GM12878 (cell line): ENCODE measurements around the gene EPB41. TPM values are rescaled to one million over a fixed set of nuclear protein-coding genes. Genes with fewer than 3 reads are reported as not detected.

Experiments used
- ATAC-seq: fragments of 200-7000 bp; cut with Tn5 transposase; 3 replicates; pipeline ENCODE4 v1.9.1; 2020; ENCODE audit warnings: mild to moderate bottlenecking, moderate library complexity
- BruUV-seq: library from RNA; stranded (reverse); fragments of 400-500 nt; replicated peaks from 2 replicates; lab custom pipeline; 2021; lab: Mats Ljungman, UMichigan
- CTCF ChIA-PET: fragments of 300-600 bp; sonication (Branson Sonifier 250); formaldehyde crosslinking; extraction: SDS; loops from one replicate; lab custom pipeline; 2021; ENCODE audit warnings: inconsistent platforms; lab: Yijun Ruan, JAX
- POLR2A ChIA-PET: fragments of 350-600 bp; formaldehyde crosslinking; extraction: SDS; loops from one replicate; lab custom pipeline; 2021; ENCODE audit warnings: inconsistent platforms; lab: Charles Lee
- RAD21 ChIA-PET: fragments of 300-600 bp; sonication (Branson Sonifier 250); formaldehyde crosslinking; loops from one replicate; lab custom pipeline; 2023; ENCODE audit warnings: antibody characterized with exemption; ENCODE audit not compliant: unreplicated experiment; lab: Charles Lee
- SMC1A ChIA-PET: fragments of 300-600 bp; sonication (Branson Sonifier 250); formaldehyde crosslinking; loops from one replicate; lab custom pipeline; 2023; ENCODE audit not compliant: unreplicated experiment, uncharacterized antibody; lab: Charles Lee
- DNase-seq: peaks from one replicate; pipeline ENCODE4 v3.0.0-alpha.2; 2011; ENCODE audit warnings: low read depth, low spot score
- FAIRE-seq: peaks from 3 replicates; lab custom pipeline; 2011; peaks lifted over from hg19 to GRCh38; lab: Jason Lieb, UNC
- H2AFZ ChIP-seq: 2 replicates; pipeline ENCODE4 v1.6.0; 2011; ENCODE audit warnings: low read depth, low read length, control low read depth; ENCODE audit not compliant: control insufficient read depth
- H3K27ac ChIP-seq: 2 replicates; pipeline ENCODE4 v1.5.1; 2011; ENCODE audit warnings: control low read depth; ENCODE audit not compliant: control insufficient read depth, insufficient read depth
- H3K27me3 ChIP-seq, 2 experiments: replicated peaks in 1 of 2; 2 replicates each; pipeline versions ENCODE4 v1.6.0 to v1.6.1; 2011; ENCODE audit warnings: low read length in 1 of 2; ENCODE audit not compliant: control insufficient read depth in 2 of 2, insufficient read depth in 2 of 2
- H3K36me3 ChIP-seq, 2 experiments: 2 replicates each; pipeline ENCODE4 v1.5.1; 2011; ENCODE audit warnings: low read length in 1 of 2; ENCODE audit not compliant: control insufficient read depth in 2 of 2, insufficient read depth in 2 of 2
- H3K4me1 ChIP-seq: 2 replicates; pipeline ENCODE4 v1.6.1; 2011; ENCODE audit warnings: mild to moderate bottlenecking, low read length, moderate library complexity, mixed read lengths; ENCODE audit not compliant: control insufficient read depth, insufficient read depth
- H3K4me2 ChIP-seq: 2 replicates; pipeline ENCODE4 v1.6.0; 2011; ENCODE audit warnings: control low read depth; ENCODE audit not compliant: control insufficient read depth, insufficient read depth
- H3K4me3 ChIP-seq: fragments of 200-600 bp; sonication (generic); 2 replicates; pipeline ENCODE4 v1.5.1; 2016
- H3K79me2 ChIP-seq: 2 replicates; pipeline ENCODE4 v1.6.0; 2011; ENCODE audit warnings: low read length; ENCODE audit not compliant: control insufficient read depth, insufficient read depth
- H3K9ac ChIP-seq: 2 replicates; pipeline ENCODE4 v1.8.0; 2011; ENCODE audit warnings: low read length, control low read depth, mixed read lengths; ENCODE audit not compliant: control insufficient read depth, insufficient read depth
- H3K9me3 ChIP-seq: replicated peaks from 3 replicates; pipeline ENCODE4 v1.5.1; 2011; ENCODE audit warnings: mild to moderate bottlenecking, low read length; ENCODE audit not compliant: control insufficient read depth, insufficient read depth
- H4K20me1 ChIP-seq: 2 replicates; pipeline ENCODE4 v1.6.0; 2011; ENCODE audit not compliant: control insufficient read depth, insufficient read depth
- ASH2L ChIP-seq: fragments of 300-600, 200-600 bp; sonication (generic); IDR thresholded peaks from 2 replicates; pipeline ENCODE4 v1.6.1; 2017; ENCODE audit warnings: low read depth, mild to moderate bottlenecking, borderline replicate concordance
- BACH1 ChIP-seq: fragments of 450-650 bp; IDR thresholded peaks from 2 replicates; pipeline ENCODE4 v1.6.1; 2017; ENCODE audit warnings: mild to moderate bottlenecking, borderline replicate concordance
- CBX5 ChIP-seq: sonication (generic); IDR thresholded peaks from 2 replicates; pipeline ENCODE4 v1.6.1; 2016; ENCODE audit warnings: low read depth, moderate library complexity, mild to moderate bottlenecking, inconsistent platforms
- CEBPB ChIP-seq, 2 experiments: fragments of 150-350 bp in 1 of 2; IDR thresholded peaks; 2 replicates each; pipeline ENCODE4 v1.6.1; 2012 to 2014; ENCODE audit warnings: low read depth in 2 of 2, low read length in 2 of 2, borderline replicate concordance in 1 of 2, inconsistent platforms in 1 of 2
- ETV6 ChIP-seq, 2 experiments: fragments of 450-650 bp in 1 of 2; IDR thresholded peaks in 1 of 2; conservative IDR thresholded peaks in 1 of 2; 2 replicates each; pipeline ENCODE4 v1.6.1; 2014; ENCODE audit warnings: antibody characterized with exemption in 1 of 2, borderline replicate concordance in 1 of 2, low read depth in 1 of 2, mild to moderate bottlenecking in 1 of 2, moderate library complexity in 1 of 2
- IKZF2 ChIP-seq, 2 experiments: fragments of 450-650 bp; IDR thresholded peaks; 2 replicates each; pipeline ENCODE4 v1.6.1; 2017; ENCODE audit warnings: mild to moderate bottlenecking in 2 of 2, moderate library complexity in 2 of 2
- KLF5 ChIP-seq: fragments of 450-650 bp; IDR thresholded peaks from 2 replicates; pipeline ENCODE4 v1.6.1; 2014; ENCODE audit warnings: mild to moderate bottlenecking; ENCODE audit not compliant: partially characterized antibody
- MTA3 ChIP-seq: IDR thresholded peaks from 2 replicates; pipeline ENCODE4 v1.6.1; 2012; ENCODE audit warnings: low read length, inconsistent platforms, borderline replicate concordance
- MYB ChIP-seq: fragments of 150-350 bp; IDR thresholded peaks from 2 replicates; pipeline ENCODE4 v1.6.1; 2014; ENCODE audit warnings: mild to moderate bottlenecking, low read depth, low read length, borderline replicate concordance
- MYC ChIP-seq: IDR thresholded peaks from 2 replicates; pipeline ENCODE4 v1.6.1; 2011; ENCODE audit warnings: mild to moderate bottlenecking, low read length, moderate library complexity, inconsistent platforms; ENCODE audit not compliant: insufficient read depth, insufficient replicate concordance, insufficient read length, severe bottlenecking
- PBX3 ChIP-seq: IDR thresholded peaks from 2 replicates; pipeline ENCODE4 v1.6.1; 2011; ENCODE audit warnings: mild to moderate bottlenecking, low read depth, low read length, moderate library complexity; ENCODE audit not compliant: insufficient replicate concordance
- POLR2AphosphoS5 ChIP-seq: IDR thresholded peaks from 2 replicates; pipeline ENCODE4 v1.6.1; 2011; ENCODE audit warnings: mild to moderate bottlenecking, low read length, inconsistent platforms
- PRDM15 ChIP-seq: fragments of 450-650 bp; formaldehyde crosslinking; IDR thresholded peaks from 2 replicates; pipeline ENCODE4 v1.4.0; 2020; ENCODE audit warnings: mild to moderate bottlenecking, moderate library complexity
- TARDBP ChIP-seq: IDR thresholded peaks from 2 replicates; pipeline ENCODE4 v1.6.1; 2016; ENCODE audit warnings: borderline replicate concordance
- TCF3 ChIP-seq: IDR thresholded peaks from 2 replicates; pipeline ENCODE4 v1.6.1; 2012; ENCODE audit warnings: low read depth, mild to moderate bottlenecking, low read length, borderline replicate concordance; ENCODE audit not compliant: insufficient read depth
- ZBED1 ChIP-seq: IDR thresholded peaks from 2 replicates; pipeline ENCODE4 v1.6.1; 2016; ENCODE audit warnings: borderline replicate concordance
- ZNF217 ChIP-seq: fragments of 450-650 bp; IDR thresholded peaks from 2 replicates; pipeline ENCODE4 v1.6.1; 2017; ENCODE audit warnings: antibody characterized with exemption, mild to moderate bottlenecking
- ZSCAN29 ChIP-seq: fragments of 450-650 bp; IDR thresholded peaks from 2 replicates; pipeline ENCODE4 v1.6.1; 2017; ENCODE audit warnings: mild to moderate bottlenecking, moderate library complexity
- WGBS: methylation state at CpG from one replicate; pipeline ENCODE4 v1.1.6; 2016; ENCODE audit warnings: low lambda C conversion rate; ENCODE audit not compliant: insufficient replicate concordance, insufficient coverage; ENCODE audit errors: missing lambda C conversion rate; 5-methylcytosine and 5-hydroxymethylcytosine counted together
- in situ Hi-C: fragments of 300-500 bp; cut with MboI; formaldehyde crosslinking; loops from 9 replicates; pipeline ENCODE4 v1.14.3; 2018; ENCODE audit warnings: mixed read lengths
- intact Hi-C: fragments of 100-400 bp; cut with micrococcal nuclease; formaldehyde crosslinking; loops from one replicate; pipeline ENCODE4 v1.14.2; 2022; ENCODE audit not compliant: unreplicated experiment
- polyA plus RNA-seq, 11 experiments: library from polyadenylated mRNA; depleted of rRNA in 4 of 11; unstranded in 6 of 11; stranded (reverse) in 5 of 11; fragments of >200 nt; fragmentation: Nextera tagmentation in 4 of 11; fragmentation: Illumina TruSeq in 1 of 11; extraction: Ambion mirVana in 4 of 11; extraction: Trizol in 1 of 11; gene quantifications; 1 replicate in 1 of 11; 2 replicates in 10 of 11; pipeline versions ENCODE4 v1.2.1 to v1.2.3, GENCODE V29; 2011 to 2016; ENCODE audit warnings: inconsistent platforms in 2 of 11, missing spikeins in 2 of 11, low read depth in 1 of 11
- total RNA-seq, 4 experiments: library from RNA; depleted of rRNA in 3 of 4; stranded (reverse); fragments of >200 nt in 3 of 4; fragmentation: Illumina TruSeq in 1 of 4; extraction: Trizol in 1 of 4; gene quantifications; 2 replicates each; pipeline versions ENCODE4 v1.2.1 to v1.2.3, GENCODE V29; 2013 to 2021
- TF ChIP-seq, protein P1 (sequence below): fragments of 450-650 bp; IDR thresholded peaks from 2 replicates; pipeline ENCODE4 v1.6.1; 2017; ENCODE audit warnings: borderline replicate concordance

The EPB41 gene
- total and polyA plus RNA-seq, 10 of the 15 experiments (the other 5 are each of a cell fraction or from before 2014, with no cell fraction given) = 1.1 to 77.6 (median 58.8) TPM

DNA sequence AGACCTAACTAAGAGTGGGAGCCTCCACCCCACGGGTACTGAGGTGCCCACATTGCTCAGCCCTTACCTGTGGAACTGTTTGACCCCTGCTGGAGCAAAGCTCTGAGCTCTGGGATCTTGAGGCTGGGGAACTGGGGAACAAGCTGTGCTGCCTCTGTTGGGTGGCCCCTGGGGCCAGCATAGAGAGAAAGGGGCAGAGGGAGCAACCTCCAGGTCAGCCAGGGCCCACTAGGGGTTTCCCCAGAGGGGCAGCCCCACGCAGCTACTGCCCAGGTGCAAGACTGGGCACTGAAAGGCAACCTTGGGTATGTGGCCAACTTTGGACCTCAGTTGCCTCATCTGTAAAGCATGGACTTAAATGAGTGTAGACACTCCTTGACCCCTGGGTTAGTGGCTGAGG lies 23.5 kb upstream of the EPB41 start:
- intact Hi-C loops (no loop called here), in situ Hi-C loops (no loop called here)
- SMC1A ChIA-PET = interaction anchor here (0.8 to 1.7 kb wide), 7 partner anchors 19 to 145 kb away, joined by 3 to 11 read pairs (median 5); no protein-coding TSS in a partner anchor
- FAIRE-seq (no peak), DNase-seq (no peak), ATAC-seq (no peak)
- Histone ChIP-seq H4K20me1 (no peaks in the 10 kb centered on the region), H3K4me2 (no peak overlapping the region), H3K4me3 (no peak overlapping the region), H2AFZ (no peak overlapping the region), H3K79me2 (peaks cover 13% of the 10 kb centered on the region), H3K4me1 (peaks cover 13% of the 10 kb centered on the region), H3K36me3 (no peaks in the 10 kb centered on the region), H3K27ac (no peak overlapping the region), H3K9me3 (no peaks in the 10 kb centered on the region), H3K27me3 (no peaks in the 10 kb centered on the region), H3K9ac (no peak overlapping the region)
- POLR2A ChIA-PET = interaction anchor here (0.6 to 1.4 kb wide), 3 partner anchors 37 to 142 kb away, joined by 3 to 5 read pairs (median 3); no protein-coding TSS in a partner anchor
- 21% methylated on average over 2 of the region's 2 CpGs for WGBS
- no TSS peak for BruUV-seq
- CTCF ChIA-PET = interaction anchor here (0.7 to 6.2 kb wide), 9 partner anchors 9 to 312 kb away, joined by 3 to 63 read pairs (median 5); partner anchors contain the start of gene SRSF4
- RAD21 ChIA-PET = interaction anchor here (1.2 to 11.7 kb wide), 4 partner anchors 9 to 142 kb away, joined by 4 to 284 read pairs (median 5); partner anchors contain the start of gene EPB41
- no peak for TF ChIP-seq CEBPB (IDR thresholded peaks at IDR 0.05; ENCODE audit: borderline replicate concordance in 1 of 2, low read depth in 2 of 2, low read length in 2 of 2)
- no peak for TF ChIP-seq ZBED1
- no peak for TF ChIP-seq MTA3
- no peak for TF ChIP-seq PBX3
- TF ChIP-seq ETV6 (conservative IDR thresholded peaks at IDR 0.05 in 1 of 2, IDR thresholded peaks at IDR 0.05 in 1 of 2; ENCODE audit: borderline replicate concordance in 1 of 2, low read depth in 1 of 2) = no peak
- TF ChIP-seq POLR2AphosphoS5 = no peak
- TF ChIP-seq MYB = no peak
- TF ChIP-seq KLF5 = no peak
- TF ChIP-seq BACH1 = no peak
- no peak for TF ChIP-seq MYC
- TF ChIP-seq CBX5 = no peak
- no peak for TF ChIP-seq ZNF217
- no peak for TF ChIP-seq IKZF2 (IDR thresholded peaks at IDR 0.05)
- TF ChIP-seq TCF3 = no peak
- no peak for TF ChIP-seq TARDBP
- TF ChIP-seq ASH2L = no peak
- TF ChIP-seq ZSCAN29 = no peak
- TF ChIP-seq, protein P1, sequence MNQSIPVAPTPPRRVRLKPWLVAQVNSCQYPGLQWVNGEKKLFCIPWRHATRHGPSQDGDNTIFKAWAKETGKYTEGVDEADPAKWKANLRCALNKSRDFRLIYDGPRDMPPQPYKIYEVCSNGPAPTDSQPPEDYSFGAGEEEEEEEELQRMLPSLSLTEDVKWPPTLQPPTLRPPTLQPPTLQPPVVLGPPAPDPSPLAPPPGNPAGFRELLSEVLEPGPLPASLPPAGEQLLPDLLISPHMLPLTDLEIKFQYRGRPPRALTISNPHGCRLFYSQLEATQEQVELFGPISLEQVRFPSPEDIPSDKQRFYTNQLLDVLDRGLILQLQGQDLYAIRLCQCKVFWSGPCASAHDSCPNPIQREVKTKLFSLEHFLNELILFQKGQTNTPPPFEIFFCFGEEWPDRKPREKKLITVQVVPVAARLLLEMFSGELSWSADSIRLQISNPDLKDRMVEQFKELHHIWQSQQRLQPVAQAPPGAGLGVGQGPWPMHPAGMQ = no peak
- TF ChIP-seq PRDM15 (CRISPR knock-in tag) = no peak
